GM21360 (cell line): ENCODE data around the gene METTL21A.
"Not testable (repeated sequence)": the region's sequence is repeated elsewhere in the genome, so short reads cannot be mapped to it uniquely, and the experiment has no call there.

Experiments used
- ATAC-seq: cut with Tn5 transposase; IDR thresholded peaks from one replicate; pipeline ENCODE4 v1.9.1; 2021; ENCODE audit warnings: mild to moderate bottlenecking, moderate library complexity; ENCODE audit not compliant: unreplicated experiment

Gene METTL21A

GRCh38 chr2:207625014-207625907 lies at the start of gene METTL21A:
METTL21A (minus strand) TSS chr2:207625394; CDS start chr2:207624375, 1,019 bp downstream.
- peak; percentile 63 for ATAC-seq

GRCh38 chr2:207674826-207675225 lies 49.6 kb upstream of the METTL21A start:
- ATAC-seq: no peak

- no peak for ATAC-seq
These were observed 49.1 kb upstream of the METTL21A start for GRCh38 chr2:207674266-207674774.

DNA sequence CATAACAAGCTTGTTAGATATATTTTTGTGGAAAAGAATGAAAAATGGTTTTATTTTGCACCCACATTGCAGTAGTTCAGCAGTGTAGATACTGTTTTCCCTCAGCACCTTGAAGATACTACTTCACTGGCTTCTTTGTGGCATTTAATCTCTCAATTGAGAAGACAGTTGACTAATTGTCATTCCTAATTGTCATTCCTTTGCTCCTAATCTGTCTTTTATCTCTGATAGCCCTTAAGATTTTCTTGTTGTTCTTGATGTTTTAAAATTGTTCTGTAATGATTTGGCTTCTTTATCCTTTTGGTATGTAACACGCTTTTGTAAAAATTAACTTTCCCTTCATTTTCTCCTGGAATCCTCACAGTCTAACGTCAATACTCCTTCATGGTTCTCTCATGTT lies 48.2 kb upstream of the METTL21A start:
- ATAC-seq: no peak

DNA sequence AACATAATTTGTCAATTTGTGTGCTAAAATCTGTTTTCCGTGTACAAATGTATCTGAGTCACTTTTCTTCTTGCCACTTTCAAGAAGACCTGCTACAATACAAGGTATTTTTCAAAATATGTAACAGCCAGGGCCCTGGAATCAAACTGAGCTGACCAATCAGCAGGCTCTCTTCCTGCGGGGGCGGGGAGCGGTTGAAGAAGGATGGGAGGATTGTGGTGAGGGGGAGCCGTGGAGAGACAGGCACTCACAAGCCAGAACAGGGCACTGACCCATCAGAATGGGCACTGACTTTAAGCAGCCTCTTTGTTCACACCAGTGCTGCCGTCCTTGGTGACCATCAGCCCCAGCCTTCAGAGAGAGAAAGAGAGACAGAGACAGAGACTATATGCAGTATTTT lies 45.7 kb upstream of the METTL21A start:
- ATAC-seq: no peak

GRCh38 chr2:207663870-207664545 lies 38.8 kb upstream of the METTL21A start:
- ATAC-seq: no peak

GRCh38 chr2:207662203-207662602 lies 37.0 kb upstream of the METTL21A start:
- peak; percentile 94 for ATAC-seq

DNA sequence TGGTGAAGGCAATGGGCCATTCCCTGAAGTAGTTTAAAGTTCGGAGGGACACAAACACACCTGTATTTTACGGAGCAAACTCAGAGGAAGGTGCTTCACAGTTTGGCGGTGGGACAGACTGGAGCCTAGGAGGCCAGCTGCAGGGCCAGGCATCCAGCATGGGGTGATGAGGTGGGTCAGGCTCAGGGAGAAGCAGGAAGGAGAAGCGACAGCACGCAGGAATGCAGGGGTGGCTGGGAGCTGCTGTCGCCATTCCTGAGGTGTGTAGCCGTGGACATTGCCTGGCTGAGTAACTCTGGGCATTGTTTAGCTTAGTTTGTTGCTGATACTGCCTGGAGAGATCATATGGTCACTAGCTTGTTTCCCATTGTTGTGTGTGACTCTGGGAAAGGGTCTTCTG lies 35.8 kb upstream of the METTL21A start:
- no peak for ATAC-seq

DNA sequence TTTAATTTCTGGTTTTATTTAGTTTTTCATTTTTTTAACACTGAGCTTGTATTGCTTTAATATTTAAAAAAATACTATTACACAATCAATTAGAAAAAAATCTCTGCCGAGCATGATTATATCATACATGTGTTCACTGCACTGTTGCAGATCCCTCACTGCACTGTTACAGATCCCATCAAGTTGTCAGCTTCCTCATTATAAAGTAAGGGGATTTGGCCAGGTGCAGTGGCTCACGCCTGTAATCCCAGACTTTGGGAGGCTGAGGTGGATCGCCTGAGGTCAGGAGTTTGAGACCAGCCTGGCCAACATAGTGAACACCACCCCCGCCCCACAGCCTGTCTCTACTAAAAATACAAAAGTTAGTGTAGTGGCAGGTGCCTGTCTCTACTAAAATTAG lies 33.0 kb upstream of the METTL21A start:
- no peak for ATAC-seq

- ATAC-seq: no peak
These were observed 29.8 kb upstream of the METTL21A start for GRCh38 chr2:207655000-207655399.

DNA sequence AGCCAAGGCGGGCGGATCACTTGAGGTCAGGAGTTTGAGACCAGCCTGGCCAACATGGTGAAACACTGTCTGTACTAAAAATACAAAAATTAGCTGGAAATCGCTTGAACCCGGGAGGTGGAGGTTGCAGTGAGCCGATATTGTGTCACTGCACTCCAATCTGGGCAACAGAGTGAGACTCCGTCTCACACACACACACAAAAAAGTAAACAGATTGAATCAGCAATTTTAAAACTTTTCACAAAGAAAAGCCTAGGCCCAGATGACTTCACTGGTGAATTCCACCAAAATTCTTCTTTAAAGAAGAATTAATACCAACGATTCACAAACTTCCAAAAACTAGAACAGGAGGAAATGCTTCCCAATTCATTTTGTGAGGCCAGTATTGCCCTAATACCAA lies 21.4 kb upstream of the METTL21A start:
- not testable (repeated sequence) for ATAC-seq

DNA sequence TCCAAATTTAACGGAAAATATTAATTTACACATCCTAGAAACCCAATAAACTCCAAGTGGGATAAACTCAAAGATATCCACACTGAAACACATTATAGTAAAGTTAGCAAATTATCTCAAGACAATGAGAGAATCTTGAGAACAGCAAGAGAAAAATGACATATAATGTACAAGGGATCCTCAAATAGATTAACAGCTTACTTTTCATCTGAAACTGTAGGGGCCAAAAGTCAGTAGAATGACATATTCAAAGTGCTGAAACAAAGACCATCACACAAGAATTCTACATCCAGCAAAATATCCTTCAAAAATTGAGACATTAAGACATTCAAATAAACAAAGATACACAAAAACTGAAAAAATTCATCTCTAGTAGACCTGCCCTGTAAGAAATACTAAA lies 18.7 kb upstream of the METTL21A start:
- no peak for ATAC-seq

- no peak for ATAC-seq
These were observed 15.5 kb upstream of the METTL21A start for GRCh38 chr2:207640661-207641060.

DNA sequence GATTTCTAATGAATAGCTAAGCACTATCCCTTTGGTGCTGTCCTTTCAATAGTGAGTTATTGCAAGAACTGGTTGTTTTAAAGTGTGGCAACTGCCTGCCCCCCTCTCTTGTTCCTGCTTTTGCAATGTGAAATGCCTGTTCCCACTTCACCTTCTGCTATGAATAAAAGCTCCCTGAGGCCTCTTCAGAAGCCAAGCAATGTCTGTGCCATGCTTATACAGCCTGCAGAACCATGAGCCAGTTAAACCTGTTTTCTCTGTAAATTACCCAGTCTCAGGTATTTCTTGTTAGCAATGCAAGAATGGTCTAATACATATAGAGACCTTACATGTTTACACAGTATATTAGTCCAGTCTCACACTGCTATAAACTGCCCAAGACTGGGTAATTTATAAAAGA lies 15.0 kb upstream of the METTL21A start:
- ATAC-seq: no peak

DNA sequence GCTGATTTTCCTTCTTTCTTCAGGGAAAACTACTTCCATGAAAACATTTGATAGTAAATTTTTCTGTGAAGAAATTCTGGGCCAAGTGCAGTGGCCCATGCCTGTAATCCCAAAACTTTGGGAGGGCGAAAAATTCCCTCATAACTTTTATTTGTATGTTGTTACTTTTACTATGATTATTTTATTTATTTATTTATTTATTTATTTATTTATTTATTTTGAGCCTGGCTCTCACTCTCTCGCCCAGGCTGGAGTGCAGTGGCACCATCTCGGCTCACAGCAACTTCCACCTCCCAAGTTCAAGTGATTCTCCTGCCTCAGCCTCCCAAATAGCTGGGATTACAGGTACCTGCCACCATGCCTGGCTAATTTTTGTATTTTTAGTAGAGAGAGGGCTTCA lies 14.1 kb upstream of the METTL21A start:
- ATAC-seq: not testable (repeated sequence)

DNA sequence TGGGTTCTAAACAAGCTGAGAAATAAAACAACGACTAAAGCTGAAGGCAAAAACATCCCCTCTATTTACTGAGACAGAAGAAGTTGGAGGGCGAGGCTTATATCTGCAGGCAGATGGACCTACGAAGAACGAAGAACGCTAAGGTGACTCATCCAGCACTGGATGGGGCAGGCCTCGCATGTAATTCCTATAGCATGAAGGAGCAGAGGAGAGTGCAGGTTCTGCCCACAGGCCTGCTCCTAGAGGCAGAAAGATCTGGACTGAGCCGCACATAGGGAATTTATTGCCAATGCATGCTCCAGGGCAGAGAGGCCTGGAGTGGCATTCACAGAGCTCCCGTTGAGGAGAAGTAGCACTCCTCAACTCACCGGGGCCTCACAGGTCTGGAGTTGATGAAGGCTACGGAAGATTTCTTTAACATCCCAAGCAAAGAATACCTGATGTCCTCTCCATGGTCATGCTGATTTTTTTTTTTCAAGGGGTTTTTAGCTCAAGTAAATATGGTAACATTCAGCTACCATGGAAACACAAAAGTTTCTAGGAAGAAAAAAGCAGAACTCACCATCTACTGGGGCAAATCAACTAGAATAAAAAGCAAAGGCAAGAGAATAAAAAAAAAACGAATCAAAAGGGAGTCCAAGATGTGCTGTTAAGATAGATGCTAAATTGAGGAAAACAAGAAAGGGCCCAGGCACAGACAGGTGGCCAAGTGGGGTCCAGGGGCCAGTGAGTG lies 10.4 kb upstream of the METTL21A start:
- no peak for ATAC-seq

DNA sequence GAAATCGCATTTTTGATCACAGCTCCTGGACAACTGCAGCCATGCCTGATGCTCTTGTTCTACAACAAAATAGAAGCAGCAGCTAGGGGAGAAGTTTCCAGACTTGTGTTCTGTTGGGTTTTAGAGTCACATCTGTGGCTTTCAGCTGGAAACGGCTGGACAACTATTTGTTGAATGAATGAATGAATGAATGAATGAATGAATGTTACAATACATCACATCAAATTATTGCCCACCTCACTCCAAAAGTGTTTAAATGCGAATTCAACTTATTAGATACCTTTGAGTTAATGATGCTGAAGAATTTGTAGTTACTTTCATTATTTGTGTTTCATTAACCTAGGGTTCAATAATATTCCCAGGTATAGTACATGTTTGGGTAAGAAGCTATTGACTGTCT lies 8.5 kb upstream of the METTL21A start:
- no peak for ATAC-seq

DNA sequence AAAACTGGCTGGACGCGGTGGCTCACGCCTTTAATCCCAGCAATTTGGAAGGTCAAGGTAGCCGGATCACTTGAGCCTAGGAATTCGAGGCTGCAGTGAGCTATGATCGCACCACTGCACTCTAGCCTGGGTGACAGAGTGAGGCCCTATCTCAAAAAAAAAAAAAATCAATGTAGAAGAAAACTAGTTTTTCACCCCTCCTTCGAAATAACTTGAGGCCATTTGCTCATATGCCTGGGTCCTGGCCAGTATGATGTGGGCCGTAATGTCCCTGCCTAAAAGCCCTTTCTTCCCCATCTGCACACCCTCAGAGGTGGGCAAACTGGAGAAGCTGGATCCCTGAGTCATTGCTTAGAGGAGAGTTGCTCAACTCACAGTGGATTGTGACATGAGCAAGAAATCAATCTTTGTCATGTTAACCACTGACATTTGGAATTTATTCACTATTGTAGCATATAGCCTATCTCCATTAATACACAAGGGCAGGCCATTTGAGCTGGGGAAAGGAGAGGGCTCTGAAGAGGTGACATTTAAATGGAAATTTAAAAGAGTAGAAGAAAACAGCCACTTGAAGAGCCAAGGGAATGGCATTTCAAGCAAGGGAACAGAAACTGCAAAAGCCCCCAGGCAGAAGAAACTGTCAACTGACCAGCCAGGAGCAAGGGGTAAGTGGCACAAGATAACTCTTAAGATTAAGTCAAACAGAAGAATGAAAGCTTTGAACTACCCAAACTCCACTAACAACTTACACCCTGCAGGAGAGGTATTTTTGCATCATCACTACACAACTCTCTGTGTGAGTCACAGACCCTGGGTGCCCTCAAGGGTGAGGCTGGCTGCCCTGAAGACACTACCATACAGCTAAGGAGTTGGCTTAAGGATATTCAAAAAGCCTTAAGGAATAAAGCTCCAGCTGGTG lies 7.6 kb upstream of the METTL21A start:
- ATAC-seq: peak; percentile 67

GRCh38 chr2:207630491-207630890 lies 5.3 kb upstream of the METTL21A start:
- no peak for ATAC-seq

DNA sequence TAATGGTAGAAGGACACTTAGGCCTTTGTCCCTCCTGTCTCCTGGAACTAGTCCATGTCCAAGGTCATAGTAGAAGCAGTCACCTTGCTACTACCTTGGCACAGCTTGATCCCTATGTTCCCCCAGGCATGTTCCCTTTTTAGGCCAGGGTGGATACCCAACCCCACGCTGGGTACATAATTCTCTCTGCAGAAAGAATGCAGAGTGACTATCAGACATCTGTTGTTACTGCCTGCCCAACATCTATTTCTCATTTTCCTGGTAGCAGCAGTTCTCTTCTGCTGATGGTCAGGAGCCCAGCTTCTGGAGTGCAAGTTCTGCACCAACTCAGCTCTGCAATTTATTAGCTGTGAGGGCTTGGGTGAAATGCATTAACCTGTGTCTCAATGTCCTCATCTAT lies 4.4 kb upstream of the METTL21A start:
- ATAC-seq: no peak
